ENCODE results near the gene DIP2A.

The DIP2A gene

GRCh38 chr21:46477765-46478164 is 19.1 kb downstream of the DIP2A start:
- Histone ChIP-seq H3K36me3 (ENCODE audit: control insufficient read depth in 5 of 5, insufficient read depth in 5 of 5, low read length in 5 of 5) (peaks cover 0 to 11% (median 4%) of the 10 kb centered on the region in 5 donors), H3K27me3 (ENCODE audit: control insufficient read depth in 5 of 5, insufficient read depth in 4 of 5, low read length in 5 of 5) (no peaks in the 10 kb centered on the region), H3K27ac (ENCODE audit: low read depth, low read length) (no peak overlapping the region), H3K9ac (ENCODE audit: low read length in 5 of 5) (no peak overlapping the region), H3K9me3 (ENCODE audit: control insufficient read depth in 5 of 5, low read length in 5 of 5) (no peaks in the 10 kb centered on the region), H3K4me1 (ENCODE audit: control insufficient read depth in 5 of 5, insufficient read depth in 5 of 5, low read length in 5 of 5) (peaks cover 0 to 1% (median 0%) of the 10 kb centered on the region in 5 donors), H3K4me3 (ENCODE audit: low read depth in 1 of 5, low read length in 5 of 5) (no peak overlapping the region)

GRCh38 chr21:46478910-46479309 is 20.2 kb downstream of the DIP2A start:
- H3K4me1 ChIP-seq (ENCODE audit: control insufficient read depth in 5 of 5, insufficient read depth in 5 of 5, low read length in 5 of 5): peaks cover 0 to 9% (median 8%) of the 10 kb centered on the region in 5 donors
- H3K9me3 ChIP-seq (ENCODE audit: control insufficient read depth in 5 of 5, low read length in 5 of 5): no peaks in the 10 kb centered on the region
- no peaks in the 10 kb centered on the region for H3K27me3 ChIP-seq (ENCODE audit: control insufficient read depth in 5 of 5, insufficient read depth in 4 of 5, low read length in 5 of 5)
- no peak overlapping the region for H3K4me3 ChIP-seq (ENCODE audit: low read depth in 1 of 5, low read length in 5 of 5)
- H3K27ac ChIP-seq (ENCODE audit: low read depth, low read length): no peak overlapping the region
- peaks cover 0 to 11% (median 4%) of the 10 kb centered on the region in 5 donors for H3K36me3 ChIP-seq (ENCODE audit: control insufficient read depth in 5 of 5, insufficient read depth in 5 of 5, low read length in 5 of 5)
- H3K9ac ChIP-seq (ENCODE audit: low read length in 5 of 5): no peak overlapping the region

- Histone ChIP-seq H3K36me3 (ENCODE audit: control insufficient read depth in 5 of 5, insufficient read depth in 5 of 5, low read length in 5 of 5) (peaks cover 0 to 11% (median 4%) of the 10 kb centered on the region in 5 donors), H3K4me3 (ENCODE audit: low read depth in 1 of 5, low read length in 5 of 5) (no peak overlapping the region), H3K9me3 (ENCODE audit: control insufficient read depth in 5 of 5, low read length in 5 of 5) (no peaks in the 10 kb centered on the region), H3K4me1 (ENCODE audit: control insufficient read depth in 5 of 5, insufficient read depth in 5 of 5, low read length in 5 of 5) (peaks cover 0 to 13% (median 12%) of the 10 kb centered on the region in 5 donors), H3K9ac (ENCODE audit: low read length in 5 of 5) (no peak overlapping the region), H3K27ac (ENCODE audit: low read depth, low read length) (no peak overlapping the region), H3K27me3 (ENCODE audit: control insufficient read depth in 5 of 5, insufficient read depth in 4 of 5, low read length in 5 of 5) (no peaks in the 10 kb centered on the region)
Measured at GRCh38 chr21:46480466-46480865, 21.8 kb downstream of the DIP2A start.

- Histone ChIP-seq H3K4me1 (ENCODE audit: control insufficient read depth in 5 of 5, insufficient read depth in 5 of 5, low read length in 5 of 5) (peaks cover 0 to 24% (median 13%) of the 10 kb centered on the region in 5 donors), H3K27me3 (ENCODE audit: control insufficient read depth in 5 of 5, insufficient read depth in 4 of 5, low read length in 5 of 5) (no peaks in the 10 kb centered on the region), H3K27ac (ENCODE audit: low read depth, low read length) (no peak overlapping the region), H3K36me3 (ENCODE audit: control insufficient read depth in 5 of 5, insufficient read depth in 5 of 5, low read length in 5 of 5) (peaks cover 4 to 15% (median 7%) of the 10 kb centered on the region in 5 donors), H3K9me3 (ENCODE audit: control insufficient read depth in 5 of 5, low read length in 5 of 5) (no peaks in the 10 kb centered on the region), H3K9ac (ENCODE audit: low read length in 5 of 5) (no peak overlapping the region), H3K4me3 (ENCODE audit: low read depth in 1 of 5, low read length in 5 of 5) (no peak overlapping the region)
Measured at GRCh38 chr21:46482225-46482845, 23.6 kb downstream of the DIP2A start.

- H3K4me3 ChIP-seq (ENCODE audit: low read depth in 1 of 5, low read length in 5 of 5): no peak overlapping the region
- peaks cover 4 to 15% (median 7%) of the 10 kb centered on the region in 5 donors for H3K36me3 ChIP-seq (ENCODE audit: control insufficient read depth in 5 of 5, insufficient read depth in 5 of 5, low read length in 5 of 5)
- peaks cover 0 to 24% (median 13%) of the 10 kb centered on the region in 5 donors for H3K4me1 ChIP-seq (ENCODE audit: control insufficient read depth in 5 of 5, insufficient read depth in 5 of 5, low read length in 5 of 5)
- H3K9me3 ChIP-seq (ENCODE audit: control insufficient read depth in 5 of 5, low read length in 5 of 5): no peaks in the 10 kb centered on the region
- no peak overlapping the region for H3K27ac ChIP-seq (ENCODE audit: low read depth, low read length)
- H3K9ac ChIP-seq (ENCODE audit: low read length in 5 of 5): no peak overlapping the region
- H3K27me3 ChIP-seq (ENCODE audit: control insufficient read depth in 5 of 5, insufficient read depth in 4 of 5, low read length in 5 of 5): no peaks in the 10 kb centered on the region
Measured at GRCh38 chr21:46482846-46483231, 24.1 kb downstream of the DIP2A start.

- no peak overlapping the region for H3K4me3 ChIP-seq (ENCODE audit: low read depth in 1 of 5, low read length in 5 of 5)
- H3K9me3 ChIP-seq (ENCODE audit: control insufficient read depth in 5 of 5, low read length in 5 of 5): no peaks in the 10 kb centered on the region
- H3K9ac ChIP-seq (ENCODE audit: low read length in 5 of 5): peak overlapping the region in 1 of 5 donors; percentile 7
- H3K27me3 ChIP-seq (ENCODE audit: control insufficient read depth in 5 of 5, insufficient read depth in 4 of 5, low read length in 5 of 5): no peaks in the 10 kb centered on the region
- H3K4me1 ChIP-seq (ENCODE audit: control insufficient read depth in 5 of 5, insufficient read depth in 5 of 5, low read length in 5 of 5): peaks cover 0 to 24% (median 13%) of the 10 kb centered on the region in 5 donors
- H3K36me3 ChIP-seq (ENCODE audit: control insufficient read depth in 5 of 5, insufficient read depth in 5 of 5, low read length in 5 of 5): peaks cover 6 to 15% (median 7%) of the 10 kb centered on the region in 5 donors
- H3K27ac ChIP-seq (ENCODE audit: low read depth, low read length): peak overlapping the region; percentile 34
Measured at GRCh38 chr21:46483300-46484295, 24.9 kb downstream of the DIP2A start.

GRCh38 chr21:46486481-46487126 is 27.9 kb downstream of the DIP2A start:
- H3K27ac ChIP-seq (ENCODE audit: low read depth, low read length): no peak overlapping the region
- H3K4me3 ChIP-seq (ENCODE audit: low read depth in 1 of 5, low read length in 5 of 5): no peak overlapping the region
- H3K4me1 ChIP-seq (ENCODE audit: control insufficient read depth in 5 of 5, insufficient read depth in 5 of 5, low read length in 5 of 5): peaks cover 0 to 32% (median 13%) of the 10 kb centered on the region in 5 donors
- H3K9me3 ChIP-seq (ENCODE audit: control insufficient read depth in 5 of 5, low read length in 5 of 5): no peaks in the 10 kb centered on the region
- no peaks in the 10 kb centered on the region for H3K27me3 ChIP-seq (ENCODE audit: control insufficient read depth in 5 of 5, insufficient read depth in 4 of 5, low read length in 5 of 5)
- peaks cover 4 to 14% (median 7%) of the 10 kb centered on the region in 5 donors for H3K36me3 ChIP-seq (ENCODE audit: control insufficient read depth in 5 of 5, insufficient read depth in 5 of 5, low read length in 5 of 5)
- H3K9ac ChIP-seq (ENCODE audit: low read length in 5 of 5): no peak overlapping the region

- H3K9ac ChIP-seq (ENCODE audit: low read length in 5 of 5): no peak overlapping the region
- H3K9me3 ChIP-seq (ENCODE audit: control insufficient read depth in 5 of 5, low read length in 5 of 5): no peaks in the 10 kb centered on the region
- no peaks in the 10 kb centered on the region for H3K27me3 ChIP-seq (ENCODE audit: control insufficient read depth in 5 of 5, insufficient read depth in 4 of 5, low read length in 5 of 5)
- H3K36me3 ChIP-seq (ENCODE audit: control insufficient read depth in 5 of 5, insufficient read depth in 5 of 5, low read length in 5 of 5): peaks cover 9 to 17% (median 13%) of the 10 kb centered on the region in 5 donors
- peaks cover 0 to 20% (median 2%) of the 10 kb centered on the region in 5 donors for H3K4me1 ChIP-seq (ENCODE audit: control insufficient read depth in 5 of 5, insufficient read depth in 5 of 5, low read length in 5 of 5)
- H3K4me3 ChIP-seq (ENCODE audit: low read depth in 1 of 5, low read length in 5 of 5): no peak overlapping the region
- H3K27ac ChIP-seq (ENCODE audit: low read depth, low read length): no peak overlapping the region
Measured at GRCh38 chr21:46489162-46489663, 30.5 kb downstream of the DIP2A start.

- Histone ChIP-seq H3K9ac (ENCODE audit: low read length in 5 of 5) (no peak overlapping the region), H3K9me3 (ENCODE audit: control insufficient read depth in 5 of 5, low read length in 5 of 5) (no peaks in the 10 kb centered on the region), H3K4me3 (ENCODE audit: low read depth in 1 of 5, low read length in 5 of 5) (no peak overlapping the region), H3K27me3 (ENCODE audit: control insufficient read depth in 5 of 5, insufficient read depth in 4 of 5, low read length in 5 of 5) (no peaks in the 10 kb centered on the region), H3K27ac (ENCODE audit: low read depth, low read length) (no peak overlapping the region), H3K4me1 (ENCODE audit: control insufficient read depth in 5 of 5, insufficient read depth in 5 of 5, low read length in 5 of 5) (peaks cover 0 to 19% (median 0%) of the 10 kb centered on the region in 5 donors), H3K36me3 (ENCODE audit: control insufficient read depth in 5 of 5, insufficient read depth in 5 of 5, low read length in 5 of 5) (peaks cover 10 to 22% (median 16%) of the 10 kb centered on the region in 5 donors)
Measured at GRCh38 chr21:46489800-46490199, 31.1 kb downstream of the DIP2A start.

Measured in subcutaneous abdominal adipose tissue (tissue), 5 donors.